Esophagus muscularis mucosa (tissue), 4 donors: ENCODE data around the gene SMG6. TPM values are rescaled to one million over a fixed set of nuclear protein-coding genes. Genes with fewer than 3 reads are reported as not detected.

Experiments used
- DNase-seq: peaks from one replicate; pipeline ENCODE4 v3.0.0-alpha.2; 2017; ENCODE audit errors: extremely low spot score
- H3K27ac ChIP-seq, 4 donors: fragments of 200-600 bp; sonication (generic); replicated peaks in 1 of 4; 1 replicate in 3 of 4; 2 replicates in 1 of 4; pipeline ENCODE4 v1.5.1; 2016 to 2019; ENCODE audit warnings: mild to moderate bottlenecking in 1 of 4
- H3K27me3 ChIP-seq, 4 donors: fragments of 200-600 bp; sonication (generic); one replicate each; pipeline versions ENCODE4 v1.5.1 to v1.6.0; 2016 to 2019
- H3K36me3 ChIP-seq, 4 donors: fragments of 200-600 bp; sonication (generic); one replicate each; pipeline ENCODE4 v1.5.1; 2016 to 2019
- H3K4me1 ChIP-seq, 4 donors: fragments of 200-600 bp; sonication (generic); one replicate each; pipeline ENCODE4 v1.5.1; 2016 to 2019
- H3K4me3 ChIP-seq, 4 donors: fragments of 200-600 bp; sonication (generic); 1 replicate in 2 of 4; 2 replicates in 2 of 4; pipeline ENCODE4 v1.5.1; 2016 to 2019; ENCODE audit warnings: mild to moderate bottlenecking in 4 of 4, moderate library complexity in 1 of 4
- H3K9me3 ChIP-seq, 4 donors: fragments of 200-600 bp; sonication (generic); 1 replicate in 3 of 4; 2 replicates in 1 of 4; pipeline ENCODE4 v1.5.1; 2016 to 2019
- CTCF ChIP-seq, 3 experiments: fragments of 200-600 bp in 2 of 3; fragments of 450-650 bp in 1 of 3; sonication (generic) in 2 of 3; IDR thresholded peaks; one replicate each; pipeline ENCODE4 v1.5.1; 2017 to 2019; ENCODE audit warnings: antibody characterized with exemption in 3 of 3, mild to moderate bottlenecking in 2 of 3, moderate library complexity in 1 of 3
- EP300 ChIP-seq: sonication (generic); formaldehyde crosslinking; IDR thresholded peaks from one replicate; pipeline ENCODE4 v1.6.1; 2017; ENCODE audit warnings: antibody characterized with exemption
- POLR2A ChIP-seq: fragments of 450-650 bp; IDR thresholded peaks from one replicate; pipeline ENCODE4 v1.6.1; 2017; ENCODE audit warnings: antibody characterized with exemption, moderate library complexity, mild to moderate bottlenecking, low read depth
- POLR2AphosphoS5 ChIP-seq, 2 donors: sonication (generic); formaldehyde crosslinking; IDR thresholded peaks; one replicate each; pipeline ENCODE4 v1.6.1; 2017; ENCODE audit warnings: antibody characterized with exemption in 2 of 2
- WGBS: methylation state at CpG from one replicate; pipeline ENCODE4 v1.1.5; 2018; 5-methylcytosine and 5-hydroxymethylcytosine counted together
- intact Hi-C: fragments of 100-400 bp; cut with DNase I; formaldehyde crosslinking; loops from one replicate; pipeline ENCODE4 v1.15.1; 2023
- total RNA-seq, 4 donors: library from RNA; depleted of rRNA; stranded (reverse); fragments of >200 nt; gene quantifications; one replicate each; pipeline versions ENCODE4 v1.1.0 to v1.2.1, GENCODE V29; 2016

Gene SMG6
- total RNA-seq, 4 donors from 2014 or later = 38.2 to 67.7 (median 47.7) TPM

GRCh38 chr17:2090804-2091534 lies 212.6 kb downstream of the SMG6 start:
- H3K4me1 ChIP-seq = peaks cover 63 to 68% (median 66%) of the 10 kb centered on the region in 4 donors
- WGBS = 23% methylated on average over 2 of the region's 2 CpGs
- no peaks in the 10 kb centered on the region for H3K9me3 ChIP-seq
- DNase-seq = no peak
- intact Hi-C loops = no loop called here
- no peak overlapping the region for H3K4me3 ChIP-seq
- TF ChIP-seq POLR2A = no peak
- TF ChIP-seq POLR2AphosphoS5 (IDR thresholded peaks at IDR 0.05) = peak; percentile 63 to 75
- TF ChIP-seq CTCF (IDR thresholded peaks at IDR 0.05) = peak in 2 of 3 experiments; percentile 21 to 47
- no peak for TF ChIP-seq EP300
- H3K27me3 ChIP-seq = no peaks in the 10 kb centered on the region
- peaks cover 0 to 9% (median 0%) of the 10 kb centered on the region in 4 donors for H3K36me3 ChIP-seq
- H3K27ac ChIP-seq = peak overlapping the region; percentile 77 to 87 (median 82)

GRCh38 chr17:2090210-2090641 lies 213.4 kb downstream of the SMG6 start:
- 56% methylated on average over 9 of the region's 9 CpGs for whole genome bisulfite sequencing
- TF ChIP-seq POLR2A = no peak
- TF ChIP-seq EP300 = no peak
- no peak for TF ChIP-seq CTCF (IDR thresholded peaks at IDR 0.05)
- TF ChIP-seq POLR2AphosphoS5 (IDR thresholded peaks at IDR 0.05) = no peak
- intact Hi-C loops = no loop called here
- Histone ChIP-seq H3K4me3 (peak overlapping the region in 1 of 4 donors; percentile 45), H3K36me3 (peaks cover 0 to 11% (median 0%) of the 10 kb centered on the region in 4 donors), H3K9me3 (no peaks in the 10 kb centered on the region), H3K27ac (peak overlapping the region; percentile 77 to 87 (median 82)), H3K4me1 (peaks cover 66 to 70% (median 68%) of the 10 kb centered on the region in 4 donors), H3K27me3 (no peaks in the 10 kb centered on the region)
- DNase-seq = no peak

- DNase-seq = no peak
- no peak for TF ChIP-seq CTCF (IDR thresholded peaks at IDR 0.05)
- TF ChIP-seq POLR2A = no peak
- H3K27me3 ChIP-seq = no peaks in the 10 kb centered on the region
- peak overlapping the region; percentile 40 to 46 (median 44) for H3K4me3 ChIP-seq
- H3K36me3 ChIP-seq = peaks cover 0 to 15% (median 0%) of the 10 kb centered on the region in 4 donors
- peaks cover 71 to 75% (median 75%) of the 10 kb centered on the region in 4 donors for H3K4me1 ChIP-seq
- intact Hi-C loops = no loop called here
- WGBS = 22% methylated on average over 6 of the region's 8 CpGs
- H3K9me3 ChIP-seq = no peaks in the 10 kb centered on the region
- peak overlapping the region; percentile 77 to 87 (median 82) for H3K27ac ChIP-seq
Measured at GRCh38 chr17:2089021-2089422, 214.6 kb downstream of the SMG6 start.

GRCh38 chr17:2087597-2088211 lies 215.9 kb downstream of the SMG6 start:
- H3K27ac ChIP-seq = peak overlapping the region; percentile 77 to 87 (median 82)
- H3K9me3 ChIP-seq = no peaks in the 10 kb centered on the region
- H3K36me3 ChIP-seq = peaks cover 0 to 15% (median 0%) of the 10 kb centered on the region in 4 donors
- H3K27me3 ChIP-seq = no peaks in the 10 kb centered on the region
- no peak for TF ChIP-seq POLR2A
- no peak for TF ChIP-seq EP300
- TF ChIP-seq POLR2AphosphoS5 (IDR thresholded peaks at IDR 0.05) = peak; percentile 40 to 43
- H3K4me1 ChIP-seq = peaks cover 83 to 88% (median 86%) of the 10 kb centered on the region in 4 donors
- DNase-seq = no peak
- intact Hi-C loops = no loop called here
- no peak overlapping the region for H3K4me3 ChIP-seq
- 49% methylated on average over 10 of the region's 10 CpGs for WGBS

- Histone ChIP-seq H3K27ac (peak overlapping the region; percentile 77 to 87 (median 82)), H3K36me3 (peaks cover 6 to 26% (median 10%) of the 10 kb centered on the region in 4 donors), H3K4me1 (peaks cover 87 to 96% (median 95%) of the 10 kb centered on the region in 4 donors), H3K27me3 (no peaks in the 10 kb centered on the region), H3K9me3 (no peaks in the 10 kb centered on the region), H3K4me3 (no peak overlapping the region)
- 76% methylated on average over 3 of the region's 3 CpGs for WGBS
- no peak for DNase-seq
- intact Hi-C loops = no loop called here
- TF ChIP-seq EP300 (no peak), CTCF (IDR thresholded peaks at IDR 0.05) (no peak), POLR2AphosphoS5 (IDR thresholded peaks at IDR 0.05) (no peak), POLR2A (no peak)
Measured at GRCh38 chr17:2086306-2086705, 217.3 kb downstream of the SMG6 start.
